HG03280 (cell line): ENCODE results near the gene FAM174C.

Experiments
- ATAC-seq: cut with Tn5 transposase; IDR thresholded peaks from one replicate; pipeline ENCODE4 v1.9.1; 2021; ENCODE audit warnings: mild to moderate bottlenecking, moderate library complexity; ENCODE audit not compliant: unreplicated experiment

FAM174C gene

GRCh38 chr19:1249990-1250436 is 25.3 kb upstream of the FAM174C start:
- ATAC-seq, result no peak

GRCh38 chr19:1250437-1251260 is 24.7 kb upstream of the FAM174C start:
- ATAC-seq, result no peak

- no peak for ATAC-seq
These were observed 23.8 kb upstream of the FAM174C start for GRCh38 chr19:1251330-1252220.

GRCh38 chr19:1252221-1252820 is 23.0 kb upstream of the FAM174C start:
- ATAC-seq, result no peak

- ATAC-seq, result no peak
These were observed 22.4 kb upstream of the FAM174C start for GRCh38 chr19:1252821-1253513.

GRCh38 chr19:1253514-1254080 is 21.7 kb upstream of the FAM174C start:
- no peak for ATAC-seq

GRCh38 chr19:1254081-1254527 is 21.2 kb upstream of the FAM174C start:
- no peak for ATAC-seq

- ATAC-seq, result no peak
These were observed 20.7 kb upstream of the FAM174C start for GRCh38 chr19:1254530-1255185.

- no peak for ATAC-seq
These were observed 19.9 kb upstream of the FAM174C start for GRCh38 chr19:1255186-1256161.

GRCh38 chr19:1256646-1257474 is 18.5 kb upstream of the FAM174C start:
- no peak for ATAC-seq

GRCh38 chr19:1257475-1258162 is 17.7 kb upstream of the FAM174C start:
- ATAC-seq, result no peak

GRCh38 chr19:1258163-1258492 is 17.2 kb upstream of the FAM174C start:
- ATAC-seq, result no peak

- no peak for ATAC-seq
These were observed 16.6 kb upstream of the FAM174C start for GRCh38 chr19:1258707-1259205.

- ATAC-seq, result peak; percentile 34
These were observed 16.0 kb upstream of the FAM174C start for GRCh38 chr19:1259206-1259875.

GRCh38 chr19:1259876-1260748 is 15.2 kb upstream of the FAM174C start:
- ATAC-seq, result no peak
